SK-N-SH treated with all-trans-retinoic acid at 6 μM for 48 hours (cell line): ENCODE results near the gene THADA.
A peak's percentile ranks its signal among the peaks of the same experiment; 100 is the strongest.

Experiments used
- ATAC-seq: fragments of 200-7000 bp; cut with Tn5 transposase; 3 replicates; pipeline ENCODE4 v1.9.1; 2020; ENCODE audit warnings: mild to moderate bottlenecking, moderate library complexity
- ARNTL ChIP-seq: fragments of 450-650 bp; formaldehyde crosslinking; IDR thresholded peaks from 2 replicates; pipeline ENCODE4 v1.5.0; 2020; ENCODE audit warnings: low read depth, mild to moderate bottlenecking, moderate library complexity, borderline replicate concordance
- BACH2 ChIP-seq: fragments of 250-450 bp; sonication (Bioruptor Pico); IDR thresholded peaks from 2 replicates; pipeline ENCODE4 v1.9.0; 2021; ENCODE audit warnings: mild to moderate bottlenecking, borderline replicate concordance
- CSDC2 ChIP-seq: fragments of 250-450 bp; sonication (Bioruptor Pico); IDR thresholded peaks from 2 replicates; pipeline ENCODE4 v1.5.0; 2020; ENCODE audit warnings: mild to moderate bottlenecking, moderate library complexity
- ESRRG ChIP-seq: fragments of 250-450 bp; sonication (Bioruptor Pico); IDR thresholded peaks from 2 replicates; pipeline ENCODE4 v1.6.1; 2021; ENCODE audit warnings: mild to moderate bottlenecking
- GLIS3 ChIP-seq: fragments of 250-450 bp; sonication (Bioruptor Pico); IDR thresholded peaks from 2 replicates; pipeline ENCODE4 v1.5.0; 2020; ENCODE audit warnings: mild to moderate bottlenecking, moderate library complexity
- ISL1 ChIP-seq: fragments of 250-450 bp; sonication (Bioruptor Pico); IDR thresholded peaks from 2 replicates; pipeline ENCODE4 v2.1.2; 2022; ENCODE audit warnings: mild to moderate bottlenecking, moderate library complexity
- OSR1 ChIP-seq: fragments of 250-450 bp; sonication (Bioruptor Pico); IDR thresholded peaks from 2 replicates; pipeline ENCODE4 v1.8.0; 2022; ENCODE audit warnings: moderate library complexity, mild to moderate bottlenecking, inconsistent platforms
- PPARA ChIP-seq: fragments of 250-450 bp; sonication (Bioruptor Pico); IDR thresholded peaks from 2 replicates; pipeline ENCODE4 v1.5.0; 2020; ENCODE audit warnings: mild to moderate bottlenecking, borderline replicate concordance
- RARB ChIP-seq: fragments of 250-450 bp; sonication (Bioruptor Pico); IDR thresholded peaks from 2 replicates; pipeline ENCODE4 v1.8.0; 2021; ENCODE audit warnings: mild to moderate bottlenecking, moderate library complexity
- TCF4 ChIP-seq: fragments of 250-450 bp; sonication (Bioruptor Pico); IDR thresholded peaks from 2 replicates; pipeline ENCODE4 v1.8.0; 2021; ENCODE audit warnings: mild to moderate bottlenecking, moderate library complexity, borderline replicate concordance
- TOX ChIP-seq: fragments of 250-450 bp; sonication (Bioruptor Pico); IDR thresholded peaks from 2 replicates; pipeline ENCODE4 v1.8.0; 2021; ENCODE audit warnings: mild to moderate bottlenecking, moderate library complexity, borderline replicate concordance
- ZC3H10 ChIP-seq: fragments of 250-450 bp; sonication (Bioruptor Pico); IDR thresholded peaks from 2 replicates; pipeline ENCODE4 v1.5.1; 2021; ENCODE audit warnings: mild to moderate bottlenecking, moderate library complexity
- ZFP3 ChIP-seq: fragments of 250-450 bp; sonication (Bioruptor Pico); IDR thresholded peaks from 2 replicates; pipeline ENCODE4 v1.5.0; 2020; ENCODE audit warnings: mild to moderate bottlenecking, moderate library complexity
- ZFP30 ChIP-seq: fragments of 450-650 bp; formaldehyde crosslinking; IDR thresholded peaks from 2 replicates; pipeline ENCODE4 v1.5.0; 2022; ENCODE audit warnings: mild to moderate bottlenecking, moderate library complexity
- ZNF565 ChIP-seq: fragments of 450-650 bp; formaldehyde crosslinking; conservative IDR thresholded peaks from 2 replicates; pipeline ENCODE4 v1.5.0; 2020; ENCODE audit warnings: low read depth, mild to moderate bottlenecking, moderate library complexity
- ZNF70 ChIP-seq: fragments of 450-650 bp; formaldehyde crosslinking; IDR thresholded peaks from 2 replicates; pipeline ENCODE4 v1.5.0; 2020; ENCODE audit warnings: mild to moderate bottlenecking, moderate library complexity
- ZNF8 ChIP-seq: fragments of 450-650 bp; formaldehyde crosslinking; IDR thresholded peaks from 2 replicates; pipeline ENCODE4 v1.5.0; 2020; ENCODE audit warnings: mild to moderate bottlenecking, moderate library complexity
- TF ChIP-seq, protein P1 (sequence below): fragments of 250-450 bp; sonication (Bioruptor Pico); IDR thresholded peaks from 2 replicates; pipeline ENCODE4 v1.8.0; 2020; ENCODE audit warnings: mild to moderate bottlenecking, moderate library complexity, borderline replicate concordance
- TF ChIP-seq, protein P2 (sequence below): fragments of 250-450 bp; sonication (Bioruptor Pico); IDR thresholded peaks from 2 replicates; pipeline ENCODE4 v1.5.1; 2021; ENCODE audit warnings: mild to moderate bottlenecking, moderate library complexity
- TF ChIP-seq, protein P3 (sequence below): fragments of 250-450 bp; sonication (Bioruptor Pico); IDR thresholded peaks from 2 replicates; pipeline ENCODE4 v1.5.0; 2020; ENCODE audit warnings: mild to moderate bottlenecking, moderate library complexity
- TF ChIP-seq, protein P4 (sequence below): fragments of 250-450 bp; sonication (Bioruptor Pico); IDR thresholded peaks from 2 replicates; pipeline ENCODE4 v1.8.0; 2021; ENCODE audit warnings: low read depth, mild to moderate bottlenecking, moderate library complexity, borderline replicate concordance

The THADA gene

DNA sequence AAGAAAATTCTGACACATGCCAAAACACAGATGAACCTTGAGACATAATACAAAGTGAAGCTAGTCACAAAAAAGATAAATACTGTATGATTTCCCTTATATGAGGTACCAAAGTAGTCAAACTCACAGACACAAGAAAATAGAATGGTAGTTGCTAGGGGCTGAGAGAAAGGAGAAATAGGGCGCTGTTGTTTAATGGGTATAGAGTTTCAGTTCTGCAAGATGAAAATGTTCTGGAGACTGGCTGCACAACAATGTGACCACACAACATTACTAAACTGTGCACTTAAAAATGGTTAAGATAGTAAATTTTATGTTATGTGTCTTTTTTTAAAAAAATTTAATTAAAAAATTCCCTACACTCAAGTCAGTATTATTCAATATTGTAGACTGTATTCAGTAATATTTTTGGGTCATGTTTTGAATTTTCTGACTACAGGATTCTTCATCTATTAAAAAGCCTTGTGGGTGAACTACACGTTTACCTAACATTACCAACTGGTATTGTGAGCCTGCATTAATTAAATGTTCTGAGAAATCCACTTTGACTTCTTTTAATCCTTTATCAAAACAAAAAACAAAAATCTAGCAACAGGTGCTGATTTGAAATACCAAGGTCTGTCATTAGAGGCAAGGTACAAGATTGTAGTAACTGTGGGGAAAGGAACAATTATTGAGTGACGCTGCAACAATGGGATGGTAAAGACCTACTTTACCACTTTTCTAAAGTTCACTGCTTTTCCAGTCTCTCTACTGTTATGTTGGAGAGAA lies 228.6 kb downstream of the THADA start (continued):
- TF ChIP-seq, protein P1, sequence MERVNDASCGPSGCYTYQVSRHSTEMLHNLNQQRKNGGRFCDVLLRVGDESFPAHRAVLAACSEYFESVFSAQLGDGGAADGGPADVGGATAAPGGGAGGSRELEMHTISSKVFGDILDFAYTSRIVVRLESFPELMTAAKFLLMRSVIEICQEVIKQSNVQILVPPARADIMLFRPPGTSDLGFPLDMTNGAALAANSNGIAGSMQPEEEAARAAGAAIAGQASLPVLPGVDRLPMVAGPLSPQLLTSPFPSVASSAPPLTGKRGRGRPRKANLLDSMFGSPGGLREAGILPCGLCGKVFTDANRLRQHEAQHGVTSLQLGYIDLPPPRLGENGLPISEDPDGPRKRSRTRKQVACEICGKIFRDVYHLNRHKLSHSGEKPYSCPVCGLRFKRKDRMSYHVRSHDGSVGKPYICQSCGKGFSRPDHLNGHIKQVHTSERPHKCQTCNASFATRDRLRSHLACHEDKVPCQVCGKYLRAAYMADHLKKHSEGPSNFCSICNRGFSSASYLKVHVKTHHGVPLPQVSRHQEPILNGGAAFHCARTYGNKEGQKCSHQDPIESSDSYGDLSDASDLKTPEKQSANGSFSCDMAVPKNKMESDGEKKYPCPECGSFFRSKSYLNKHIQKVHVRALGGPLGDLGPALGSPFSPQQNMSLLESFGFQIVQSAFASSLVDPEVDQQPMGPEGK (CRISPR knock-in tag) = no peak
- TF ChIP-seq, protein P2, sequence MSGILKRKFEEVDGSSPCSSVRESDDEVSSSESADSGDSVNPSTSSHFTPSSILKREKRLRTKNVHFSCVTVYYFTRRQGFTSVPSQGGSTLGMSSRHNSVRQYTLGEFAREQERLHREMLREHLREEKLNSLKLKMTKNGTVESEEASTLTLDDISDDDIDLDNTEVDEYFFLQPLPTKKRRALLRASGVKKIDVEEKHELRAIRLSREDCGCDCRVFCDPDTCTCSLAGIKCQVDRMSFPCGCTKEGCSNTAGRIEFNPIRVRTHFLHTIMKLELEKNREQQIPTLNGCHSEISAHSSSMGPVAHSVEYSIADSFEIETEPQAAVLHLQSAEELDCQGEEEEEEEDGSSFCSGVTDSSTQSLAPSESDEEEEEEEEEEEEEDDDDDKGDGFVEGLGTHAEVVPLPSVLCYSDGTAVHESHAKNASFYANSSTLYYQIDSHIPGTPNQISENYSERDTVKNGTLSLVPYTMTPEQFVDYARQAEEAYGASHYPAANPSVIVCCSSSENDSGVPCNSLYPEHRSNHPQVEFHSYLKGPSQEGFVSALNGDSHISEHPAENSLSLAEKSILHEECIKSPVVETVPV (CRISPR knock-in tag) = no peak
- no peak for TF ChIP-seq TOX (CRISPR knock-in tag)

DNA sequence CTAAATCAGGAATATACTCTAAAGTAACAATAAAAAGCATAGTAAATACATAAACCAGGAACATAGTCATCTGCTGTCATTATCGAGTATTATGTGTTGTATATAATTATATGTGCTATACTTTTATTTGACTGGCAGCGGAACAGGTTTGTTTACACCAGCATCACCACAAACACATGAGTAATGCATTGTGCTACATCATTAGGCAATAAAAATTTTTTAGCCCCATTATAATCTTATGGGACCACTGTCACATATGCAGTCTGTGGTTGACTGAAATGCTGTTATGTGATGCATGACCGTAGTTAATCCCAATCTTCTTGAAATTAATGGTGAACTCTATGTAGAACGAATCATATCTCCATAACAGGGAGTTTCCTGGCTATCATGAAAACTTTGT lies 232.7 kb downstream of the THADA start:
- no peak for ATAC-seq
- TF ChIP-seq ESRRG (CRISPR knock-in tag) = no peak
- TF ChIP-seq, all 23 proteins: peak for 0

DNA sequence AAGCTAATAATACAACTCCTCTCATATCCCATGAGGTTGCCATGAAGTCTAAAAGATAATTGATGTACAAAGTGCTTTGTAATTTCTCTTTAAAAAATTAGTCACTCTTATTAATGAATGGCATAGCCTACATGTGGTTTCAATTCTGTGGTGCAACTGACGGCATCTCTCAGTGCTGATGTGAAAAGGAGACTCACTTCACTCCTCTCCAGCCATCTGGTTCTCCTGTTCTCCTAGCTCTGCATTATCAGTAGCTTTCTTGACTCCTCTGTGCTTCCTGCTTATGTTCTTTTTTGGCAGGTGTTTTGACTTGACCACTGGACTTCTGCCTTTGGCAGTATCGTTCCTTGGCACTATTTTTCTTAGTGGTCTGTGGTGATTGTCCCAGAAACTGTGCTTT lies 234.6 kb downstream of the THADA start:
- ATAC-seq = peak; percentile 82
- TF ChIP-seq ZNF70 (no peak), ISL1 (CRISPR knock-in tag) (0 out of 2 replicates have a peak, but pooled peaks have one; percentile 7)
- TF ChIP-seq, all 23 proteins: peak for 1

DNA sequence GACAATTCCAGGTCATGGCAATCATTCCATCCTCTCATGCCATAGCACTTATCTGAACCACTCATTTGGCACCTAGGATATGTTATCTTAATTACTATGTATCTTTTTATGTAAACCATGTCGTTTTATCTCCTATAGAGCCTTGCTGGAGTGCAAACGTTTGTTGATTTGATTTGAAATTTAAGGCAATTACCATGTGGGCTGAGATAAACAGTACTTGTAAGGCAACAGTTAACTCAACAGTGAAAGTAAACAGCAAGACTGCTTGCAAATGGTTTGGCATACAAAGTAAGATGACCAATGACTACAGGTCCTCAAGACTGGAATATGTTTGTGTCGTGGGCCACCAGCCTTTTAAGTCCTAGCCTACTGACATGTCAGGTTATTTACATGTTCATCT lies 235.7 kb downstream of the THADA start:
- no peak for ATAC-seq
- no peak for TF ChIP-seq ZC3H10 (CRISPR knock-in tag)
- TF ChIP-seq ZFP3 = no peak
- no peak for TF ChIP-seq ESRRG (CRISPR knock-in tag)
- no peak for TF ChIP-seq ZNF565 (CRISPR knock-in tag)
- TF ChIP-seq TCF4 (CRISPR knock-in tag) = no peak
- no peak for TF ChIP-seq OSR1

DNA sequence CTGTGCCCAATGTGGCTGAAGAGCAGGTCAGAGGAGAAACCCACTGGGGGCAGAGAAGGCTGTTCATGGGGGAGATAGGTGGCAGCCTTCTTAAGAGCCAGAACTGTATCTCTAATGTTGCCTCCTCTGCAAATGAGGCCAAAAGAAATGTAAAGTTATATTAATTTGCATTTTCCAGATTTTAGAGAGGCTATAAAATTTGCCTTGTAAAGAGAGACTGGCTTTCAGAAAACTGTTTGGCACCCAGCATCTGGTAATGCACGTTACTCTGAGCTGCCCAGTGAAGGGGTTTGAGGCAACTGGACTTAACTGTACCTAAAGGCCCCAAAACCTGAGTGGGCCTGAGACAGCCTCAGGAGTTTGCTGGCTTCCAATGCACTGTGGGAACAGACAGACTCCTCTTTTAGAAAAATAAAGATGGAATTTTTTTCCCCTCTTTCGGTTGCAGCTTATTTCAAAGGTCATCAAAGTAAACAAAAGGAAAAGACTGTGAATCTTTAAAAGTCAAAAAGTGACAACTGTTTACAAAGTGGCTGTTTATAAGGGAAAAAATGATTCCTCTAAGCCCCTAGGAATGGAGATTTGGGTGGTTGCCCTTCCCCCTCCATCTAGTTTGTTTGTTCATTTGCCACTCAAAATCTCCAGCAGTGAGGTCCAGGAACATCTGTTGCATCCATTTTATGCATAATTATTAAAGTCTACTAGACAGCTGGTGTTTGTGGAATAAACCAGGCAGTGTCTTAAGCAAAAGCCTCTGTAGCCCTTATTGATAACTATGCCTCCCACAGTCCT lies 237.2 kb downstream of the THADA start:
- no peak for ATAC-seq
- TF ChIP-seq, protein P3, sequence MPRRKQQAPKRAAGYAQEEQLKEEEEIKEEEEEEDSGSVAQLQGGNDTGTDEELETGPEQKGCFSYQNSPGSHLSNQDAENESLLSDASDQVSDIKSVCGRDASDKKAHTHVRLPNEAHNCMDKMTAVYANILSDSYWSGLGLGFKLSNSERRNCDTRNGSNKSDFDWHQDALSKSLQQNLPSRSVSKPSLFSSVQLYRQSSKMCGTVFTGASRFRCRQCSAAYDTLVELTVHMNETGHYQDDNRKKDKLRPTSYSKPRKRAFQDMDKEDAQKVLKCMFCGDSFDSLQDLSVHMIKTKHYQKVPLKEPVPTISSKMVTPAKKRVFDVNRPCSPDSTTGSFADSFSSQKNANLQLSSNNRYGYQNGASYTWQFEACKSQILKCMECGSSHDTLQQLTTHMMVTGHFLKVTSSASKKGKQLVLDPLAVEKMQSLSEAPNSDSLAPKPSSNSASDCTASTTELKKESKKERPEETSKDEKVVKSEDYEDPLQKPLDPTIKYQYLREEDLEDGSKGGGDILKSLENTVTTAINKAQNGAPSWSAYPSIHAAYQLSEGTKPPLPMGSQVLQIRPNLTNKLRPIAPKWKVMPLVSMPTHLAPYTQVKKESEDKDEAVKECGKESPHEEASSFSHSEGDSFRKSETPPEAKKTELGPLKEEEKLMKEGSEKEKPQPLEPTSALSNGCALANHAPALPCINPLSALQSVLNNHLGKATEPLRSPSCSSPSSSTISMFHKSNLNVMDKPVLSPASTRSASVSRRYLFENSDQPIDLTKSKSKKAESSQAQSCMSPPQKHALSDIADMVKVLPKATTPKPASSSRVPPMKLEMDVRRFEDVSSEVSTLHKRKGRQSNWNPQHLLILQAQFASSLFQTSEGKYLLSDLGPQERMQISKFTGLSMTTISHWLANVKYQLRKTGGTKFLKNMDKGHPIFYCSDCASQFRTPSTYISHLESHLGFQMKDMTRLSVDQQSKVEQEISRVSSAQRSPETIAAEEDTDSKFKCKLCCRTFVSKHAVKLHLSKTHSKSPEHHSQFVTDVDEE (CRISPR knock-in tag) = no peak
- TF ChIP-seq GLIS3 (CRISPR knock-in tag) = no peak
- TF ChIP-seq ARNTL (CRISPR knock-in tag) = no peak
- TF ChIP-seq ZC3H10 (CRISPR knock-in tag) = no peak
- TF ChIP-seq, protein P2 (CRISPR knock-in tag) = no peak
- TF ChIP-seq, protein P1 (CRISPR knock-in tag) = no peak
- TF ChIP-seq ZFP3 = no peak
- no peak for TF ChIP-seq ZNF70
- no peak for TF ChIP-seq ISL1 (CRISPR knock-in tag)
- no peak for TF ChIP-seq TOX (CRISPR knock-in tag)
- TF ChIP-seq OSR1 = no peak
- TF ChIP-seq TCF4 (CRISPR knock-in tag) = no peak
- TF ChIP-seq, protein P4, sequence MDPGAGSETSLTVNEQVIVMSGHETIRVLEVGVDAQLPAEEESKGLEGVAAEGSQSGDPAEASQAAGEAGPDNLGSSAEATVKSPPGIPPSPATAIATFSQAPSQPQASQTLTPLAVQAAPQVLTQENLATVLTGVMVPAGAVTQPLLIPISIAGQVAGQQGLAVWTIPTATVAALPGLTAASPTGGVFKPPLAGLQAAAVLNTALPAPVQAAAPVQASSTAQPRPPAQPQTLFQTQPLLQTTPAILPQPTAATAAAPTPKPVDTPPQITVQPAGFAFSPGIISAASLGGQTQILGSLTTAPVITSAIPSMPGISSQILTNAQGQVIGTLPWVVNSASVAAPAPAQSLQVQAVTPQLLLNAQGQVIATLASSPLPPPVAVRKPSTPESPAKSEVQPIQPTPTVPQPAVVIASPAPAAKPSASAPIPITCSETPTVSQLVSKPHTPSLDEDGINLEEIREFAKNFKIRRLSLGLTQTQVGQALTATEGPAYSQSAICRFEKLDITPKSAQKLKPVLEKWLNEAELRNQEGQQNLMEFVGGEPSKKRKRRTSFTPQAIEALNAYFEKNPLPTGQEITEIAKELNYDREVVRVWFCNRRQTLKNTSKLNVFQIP (CRISPR knock-in tag) = no peak
- no peak for TF ChIP-seq PPARA (CRISPR knock-in tag)
- no peak for TF ChIP-seq ESRRG (CRISPR knock-in tag)
- TF ChIP-seq RARB = no peak
- no peak for TF ChIP-seq ZFP30
- no peak for TF ChIP-seq ZNF8
- TF ChIP-seq BACH2 (CRISPR knock-in tag) = no peak
- TF ChIP-seq CSDC2 = no peak
